ENCODE measurements around the gene SEMG1.

The SEMG1 gene

DNA sequence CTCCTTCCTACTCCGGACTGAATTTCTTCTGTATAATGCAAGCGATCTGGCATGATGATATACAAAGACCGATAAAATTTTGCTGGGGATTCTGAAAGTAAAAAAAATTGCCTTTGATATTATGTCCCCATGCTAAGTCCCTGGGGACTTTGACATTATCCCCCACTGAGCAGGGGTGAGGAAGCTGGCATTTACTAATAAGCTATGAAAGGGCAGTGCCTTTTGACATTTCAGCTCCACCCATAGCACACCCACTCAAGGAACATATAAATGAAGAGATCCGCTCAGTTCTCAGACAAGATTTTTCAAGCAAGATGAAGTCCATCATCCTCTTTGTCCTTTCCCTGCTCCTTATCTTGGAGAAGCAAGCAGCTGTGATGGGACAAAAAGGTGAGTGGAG, 14.2 kb downstream of the SEMG1 start, which contains the start of gene SEMG2:
SEMG2 (plus strand) TSS at position 298 of the 400 bp plus-strand sequence; CDS start at position 315, 17 bp downstream.
- no peak for DNase-seq (ENCODE audit: low spot score)

DNA sequence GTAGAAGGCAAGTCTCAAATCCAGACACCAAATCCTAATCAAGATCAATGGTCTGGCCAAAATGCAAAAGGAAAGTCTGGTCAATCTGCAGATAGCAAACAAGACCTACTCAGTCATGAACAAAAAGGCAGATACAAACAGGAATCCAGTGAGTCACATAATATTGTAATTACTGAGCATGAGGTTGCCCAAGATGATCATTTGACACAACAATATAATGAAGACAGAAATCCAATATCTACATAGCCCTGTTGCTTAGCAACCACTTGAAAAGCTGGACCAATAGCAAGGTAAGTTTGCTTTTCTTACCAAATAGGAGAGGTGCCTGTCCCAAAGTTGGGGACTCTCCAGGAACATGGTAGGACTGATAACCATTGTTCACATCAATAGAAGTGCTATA, 16.3 kb downstream of the SEMG1 start:
- no peak for DNase-seq (ENCODE audit: low spot score)

DNA sequence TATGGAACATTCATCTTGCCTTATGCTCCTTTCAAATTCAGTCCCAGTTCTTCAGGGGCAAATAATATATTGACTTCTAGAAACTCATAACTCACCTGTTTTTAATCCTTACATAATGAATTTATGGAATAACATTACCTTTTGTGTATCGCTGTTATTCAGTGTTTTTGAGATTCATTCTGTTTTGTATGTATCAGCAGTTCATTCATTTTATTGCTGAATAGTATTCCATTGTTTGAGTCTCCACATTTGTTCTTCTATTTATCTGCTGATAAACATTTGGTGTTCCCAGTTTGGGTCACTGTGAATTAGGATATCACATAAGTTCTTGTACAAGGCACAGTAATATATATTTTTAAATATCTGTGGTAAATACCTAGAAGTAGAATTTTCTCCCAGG, 19.5 kb downstream of the SEMG1 start:
- DNase-seq (ENCODE audit: low spot score) = no peak

DNA sequence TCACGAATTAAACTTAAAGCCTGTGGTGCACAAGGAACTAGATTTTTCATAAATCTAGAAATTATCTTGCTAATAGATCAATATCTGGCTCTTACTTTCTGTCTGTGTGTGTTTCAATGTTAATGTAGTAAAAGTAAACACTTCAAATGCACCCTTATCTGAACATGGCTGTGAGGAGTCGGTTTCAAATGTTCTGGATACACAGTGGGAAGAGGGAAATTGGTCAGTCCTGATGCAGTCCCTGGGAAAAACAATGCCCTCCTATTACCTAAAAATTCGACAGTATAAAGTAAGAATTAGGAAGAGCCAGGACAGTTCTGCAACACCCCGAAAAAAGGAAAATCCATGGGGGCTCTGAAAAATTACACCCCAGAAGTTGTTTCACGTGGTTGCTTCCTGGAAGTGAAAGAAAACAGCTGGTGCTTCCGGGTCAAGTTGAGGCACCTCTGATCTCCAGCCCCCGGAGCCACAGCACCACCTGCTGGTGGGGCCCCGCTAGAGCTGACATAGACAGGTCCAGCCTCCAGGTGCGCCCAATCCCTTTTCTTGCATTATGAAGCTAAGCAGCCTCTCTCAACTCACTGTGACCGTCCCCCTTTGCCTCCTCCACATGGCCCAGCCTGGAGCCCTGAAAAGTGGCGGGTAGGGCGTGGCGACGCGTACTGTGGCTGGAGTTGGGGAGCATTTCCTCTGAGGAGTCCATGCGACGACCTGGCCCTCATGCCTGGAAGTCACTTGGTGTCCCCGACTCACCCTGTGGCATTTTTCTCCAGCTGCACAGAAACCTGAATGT, 22.6 kb downstream of the SEMG1 start:
- peak; percentile 54 for DNase-seq (ENCODE audit: low spot score)

DNA sequence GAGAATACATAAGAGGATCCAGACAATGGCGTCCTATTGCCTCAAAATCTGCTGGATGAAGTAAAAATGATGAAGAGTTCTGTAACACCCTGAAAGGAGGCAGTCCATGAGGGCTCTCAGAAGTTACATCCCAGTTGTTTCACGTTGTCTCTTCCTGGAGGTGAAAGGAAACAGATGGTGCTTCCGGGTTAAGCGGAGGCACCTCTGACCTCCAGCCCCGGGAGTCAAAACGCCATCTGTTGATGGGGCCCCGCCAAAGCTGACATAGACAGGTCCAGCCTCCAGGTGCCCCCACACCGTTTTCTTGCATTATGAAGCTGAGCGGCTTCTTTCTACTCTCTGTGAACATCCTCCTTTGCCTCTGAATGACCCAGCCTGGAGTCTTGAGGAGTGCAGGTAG, 23.8 kb downstream of the SEMG1 start:
- no peak for DNase-seq (ENCODE audit: low spot score)

DNA sequence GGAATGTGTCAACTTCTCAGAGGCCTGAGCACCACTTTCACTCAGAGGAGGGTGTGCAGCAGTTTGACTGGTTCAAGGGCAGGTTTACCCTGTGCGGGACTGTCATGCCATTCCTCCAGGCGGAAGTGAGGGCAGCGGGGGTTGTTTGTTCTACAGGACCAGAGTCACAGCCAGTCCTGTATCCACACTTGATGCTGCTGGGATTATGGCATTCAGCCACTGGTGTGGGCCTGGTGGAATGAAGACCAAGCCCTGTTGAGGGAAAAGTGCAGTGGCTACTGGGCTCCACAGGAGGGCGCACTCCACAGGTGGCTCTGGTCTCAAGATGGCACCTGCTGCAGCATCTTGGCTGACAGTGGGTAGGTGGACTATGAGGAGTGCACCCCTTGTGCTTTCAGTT, 29.2 kb downstream of the SEMG1 start:
- peak; percentile 11 for DNase-seq (ENCODE audit: low spot score)

DNA sequence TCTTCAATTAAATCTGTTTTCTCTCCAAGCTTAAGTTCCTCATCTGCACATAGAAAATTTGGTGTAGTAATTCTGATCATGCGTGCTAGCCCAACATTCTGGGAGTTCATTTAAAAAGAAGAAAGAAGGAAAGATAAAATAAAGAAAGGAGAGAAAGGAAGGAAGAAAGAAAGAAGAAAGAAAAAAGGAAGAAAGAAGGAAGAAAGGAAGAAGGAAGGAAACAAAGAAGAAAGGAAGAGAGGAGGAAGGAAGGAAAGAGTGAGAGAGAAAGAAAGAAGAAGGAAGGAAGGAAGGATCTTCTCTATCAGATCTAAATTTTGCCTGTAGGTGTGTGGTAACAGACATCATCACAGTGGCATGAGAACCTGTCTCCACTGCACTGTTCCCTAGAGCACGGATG, 31.3 kb downstream of the SEMG1 start:
- DNase-seq (ENCODE audit: low spot score) = no peak

DNA sequence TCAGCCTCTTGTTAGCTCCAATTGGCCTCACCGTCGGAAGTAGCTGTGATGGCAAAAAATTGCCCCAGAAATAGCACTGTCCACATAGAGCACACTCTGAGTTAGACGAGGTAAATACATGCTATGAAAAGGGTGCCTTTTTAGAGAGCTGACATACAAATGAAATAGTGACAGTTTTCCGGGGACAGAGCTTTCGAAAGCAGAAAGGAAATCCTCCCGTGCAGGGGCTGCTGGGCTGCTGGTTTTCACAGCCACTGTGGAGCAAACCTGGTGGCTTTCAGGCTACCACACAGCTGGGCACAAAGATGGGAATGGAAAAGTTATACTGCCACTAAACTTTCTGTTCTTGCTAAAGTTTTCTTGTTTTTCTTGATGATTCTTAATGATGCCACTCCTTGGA, 39.3 kb downstream of the SEMG1 start:
- DNase-seq (ENCODE audit: low spot score) = no peak

DNA sequence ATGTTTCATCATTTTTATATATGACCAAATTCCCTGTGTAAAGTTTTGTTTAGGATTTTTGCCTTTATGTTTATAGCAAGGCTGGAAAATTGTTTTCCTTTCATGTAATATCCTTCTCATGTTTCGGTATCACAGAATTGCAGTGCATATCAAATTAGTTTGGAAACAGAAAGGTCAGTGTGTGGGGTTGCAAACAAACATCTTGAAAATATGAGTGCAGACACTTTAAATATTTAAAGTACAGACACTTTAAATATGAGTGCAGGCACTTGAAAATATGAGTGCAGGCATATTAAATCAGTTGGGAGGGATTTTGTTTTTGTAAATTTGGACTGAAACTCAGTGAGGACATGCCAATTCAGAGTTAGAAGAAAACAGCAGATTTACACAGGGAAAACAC, 41.0 kb downstream of the SEMG1 start:
- DNase-seq (ENCODE audit: low spot score) = no peak

DNA sequence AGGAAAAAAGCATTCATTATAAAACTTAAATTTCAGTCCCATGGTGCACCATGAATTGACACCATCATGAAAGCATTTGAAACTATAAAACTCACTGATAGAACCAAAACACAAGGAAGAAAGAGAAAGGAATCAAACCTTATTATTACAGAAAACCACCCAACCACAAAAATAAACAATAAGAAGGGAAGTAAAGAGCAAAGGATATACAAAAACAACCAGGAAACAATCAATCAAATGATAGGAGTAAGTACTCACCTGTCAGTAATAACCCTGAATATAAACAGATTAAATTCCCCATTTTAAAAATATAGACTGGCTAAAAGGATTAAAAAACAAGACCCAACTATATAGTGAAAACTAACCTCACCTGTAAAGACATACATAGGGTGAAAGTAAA, 41.8 kb downstream of the SEMG1 start:
- DNase-seq (ENCODE audit: low spot score) = no peak

DNA sequence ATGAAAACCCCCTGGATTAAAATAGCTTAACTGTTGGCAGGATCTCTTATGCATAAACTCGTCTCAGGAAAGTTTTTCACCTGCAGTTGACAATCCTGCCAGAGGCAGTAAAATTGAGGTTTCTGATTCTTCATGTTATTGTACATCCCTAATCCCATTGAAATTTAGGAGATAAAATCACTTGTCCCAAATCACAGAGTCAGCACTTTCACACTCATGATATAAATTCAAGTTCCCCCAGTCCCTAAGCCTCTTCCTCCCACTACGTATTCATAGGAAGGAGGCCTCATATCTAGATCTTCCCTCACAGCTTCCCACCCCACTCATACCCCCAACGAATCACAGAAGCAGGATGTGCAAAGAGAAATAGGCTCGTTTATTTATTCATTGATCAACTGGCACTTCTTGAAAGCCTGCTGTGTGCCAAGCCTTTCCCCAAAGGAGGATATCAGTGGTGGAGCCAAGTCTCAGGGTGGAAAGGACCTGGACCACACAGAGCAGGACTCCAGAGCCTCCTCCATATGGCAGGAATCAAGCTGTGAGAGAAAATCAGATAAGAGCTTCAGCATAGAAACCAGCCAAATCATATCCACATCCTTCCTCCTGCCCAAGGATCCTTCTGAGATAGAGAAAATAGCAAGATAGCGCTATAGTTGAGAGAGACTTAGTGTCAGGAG, 45.2 kb downstream of the SEMG1 start:
- DNase-seq (ENCODE audit: low spot score) = no peak

DNA sequence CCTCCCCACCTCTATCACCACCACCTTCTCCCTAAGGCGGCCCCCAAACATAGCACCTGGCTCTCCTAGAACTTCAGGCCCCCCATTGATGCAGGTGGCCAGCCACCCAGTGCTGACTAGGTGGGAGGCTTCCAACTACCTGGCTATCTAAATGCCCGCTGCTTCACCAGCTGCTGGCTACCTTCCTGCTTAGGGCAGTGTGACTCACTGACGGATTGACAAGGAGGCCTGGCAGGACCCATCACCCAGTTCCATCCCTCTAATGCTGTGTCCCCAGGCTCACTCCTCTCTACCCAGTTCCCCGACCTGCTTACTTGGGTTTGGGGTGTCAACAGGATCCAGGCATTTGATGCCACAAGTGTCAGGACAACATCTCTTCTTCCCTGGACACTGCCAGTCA, 46.4 kb downstream of the SEMG1 start:
- no peak for DNase-seq (ENCODE audit: low spot score)

DNA sequence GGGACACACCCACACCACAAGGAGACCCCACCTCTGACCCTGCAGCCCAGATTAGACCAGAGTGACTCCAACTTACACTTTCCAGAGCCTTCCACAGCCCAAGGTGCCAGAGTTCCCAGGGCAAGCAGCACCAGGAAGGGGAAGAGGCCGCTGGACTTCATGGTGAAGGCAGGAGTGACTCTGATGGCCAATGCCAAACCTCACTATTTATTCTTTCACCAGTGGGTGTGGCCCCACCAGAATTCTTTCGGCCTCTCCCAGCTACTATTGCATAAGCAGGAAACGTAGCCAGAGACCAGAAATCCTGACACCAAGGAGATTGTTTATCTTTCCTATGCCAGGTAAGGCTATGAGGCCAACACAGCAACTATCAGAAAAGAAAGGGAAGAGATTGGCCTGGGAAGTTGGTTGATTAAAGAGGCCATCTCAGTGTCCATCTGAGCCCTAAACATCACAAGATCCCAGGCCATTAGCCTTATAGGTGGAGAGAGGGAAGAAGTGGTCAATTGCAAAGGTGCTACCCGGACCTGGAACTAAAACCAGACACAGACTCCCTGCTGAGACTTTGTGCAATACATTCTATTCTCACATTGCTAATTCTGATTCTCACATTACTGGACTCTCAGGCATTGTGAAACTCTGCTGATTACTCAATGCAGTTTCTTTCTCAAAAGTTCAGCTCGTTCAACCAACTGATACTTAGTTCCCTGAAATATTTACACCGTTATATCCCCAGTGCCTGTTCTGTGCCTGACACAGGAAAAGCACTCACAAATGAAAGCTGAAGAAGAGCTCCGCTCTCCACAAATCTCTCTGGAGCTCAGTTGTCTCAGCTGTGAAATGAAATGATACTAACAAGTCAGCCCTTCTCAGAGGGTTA, 47.8 kb downstream of the SEMG1 start, which contains the start of gene SLPI:
SLPI (minus strand) TSS at position 182 of the 880 bp plus-strand sequence; CDS start at position 161, 21 bp downstream.
- DNase-seq (ENCODE audit: low spot score) = peak; percentile 42

DNA sequence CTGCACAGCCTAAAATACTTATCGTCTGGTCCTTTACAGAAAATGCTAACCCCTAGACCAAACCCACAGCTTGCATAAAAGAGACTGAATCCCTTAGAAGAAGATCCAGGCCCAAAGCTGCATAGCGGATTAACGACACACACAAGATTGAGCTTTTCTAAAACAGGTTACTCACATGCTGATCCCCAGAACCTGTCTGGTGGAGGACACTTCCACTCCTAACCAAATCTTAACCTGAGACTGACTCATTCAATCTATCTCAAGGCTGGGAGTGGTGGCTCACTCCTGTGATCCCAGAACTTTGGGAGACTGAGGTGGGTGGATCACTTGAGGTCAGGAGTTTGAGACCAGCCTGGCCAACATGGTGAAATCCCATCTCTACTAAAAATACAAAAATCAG, 50.3 kb downstream of the SEMG1 start:
- no peak for DNase-seq (ENCODE audit: low spot score)

DNA sequence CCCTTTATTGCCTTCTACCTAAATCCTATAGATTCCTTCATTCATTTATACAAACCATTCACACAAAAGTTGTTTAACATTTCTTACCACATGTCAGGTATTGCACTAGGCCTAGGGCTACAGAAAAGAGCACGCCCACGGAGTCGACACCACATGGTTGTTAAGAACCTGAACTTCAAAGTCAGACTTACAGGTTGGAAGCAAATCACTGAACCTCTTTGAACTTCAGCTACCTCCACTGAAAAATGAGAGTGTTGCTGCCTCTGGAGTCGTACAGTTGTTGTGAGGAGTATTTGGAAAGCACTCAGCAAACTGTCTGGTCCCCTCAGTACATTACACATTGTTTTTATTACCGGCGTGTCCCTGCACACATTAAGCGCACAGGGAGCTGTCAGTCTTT, 50.9 kb downstream of the SEMG1 start:
- DNase-seq (ENCODE audit: low spot score) = no peak

DNA sequence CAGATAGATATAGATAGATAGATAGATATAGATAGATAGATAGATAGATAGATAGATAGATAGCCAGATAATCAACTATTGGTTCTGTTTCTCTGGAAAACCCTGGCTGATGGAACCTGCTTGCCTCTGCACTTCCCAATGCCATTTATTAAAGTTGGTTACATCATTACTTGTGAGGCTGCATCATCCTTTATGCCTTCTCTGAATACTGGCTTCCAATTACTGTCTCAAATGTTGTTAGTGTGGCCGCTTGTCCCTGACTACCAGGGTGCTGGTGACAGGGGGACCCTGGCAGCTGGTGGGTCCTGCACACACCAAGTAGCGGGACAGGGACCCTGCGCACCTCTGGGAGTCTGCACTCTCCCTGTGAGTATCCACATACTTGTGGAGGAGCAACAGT, 51.4 kb downstream of the SEMG1 start:
- DNase-seq (ENCODE audit: low spot score) = no peak

DNA sequence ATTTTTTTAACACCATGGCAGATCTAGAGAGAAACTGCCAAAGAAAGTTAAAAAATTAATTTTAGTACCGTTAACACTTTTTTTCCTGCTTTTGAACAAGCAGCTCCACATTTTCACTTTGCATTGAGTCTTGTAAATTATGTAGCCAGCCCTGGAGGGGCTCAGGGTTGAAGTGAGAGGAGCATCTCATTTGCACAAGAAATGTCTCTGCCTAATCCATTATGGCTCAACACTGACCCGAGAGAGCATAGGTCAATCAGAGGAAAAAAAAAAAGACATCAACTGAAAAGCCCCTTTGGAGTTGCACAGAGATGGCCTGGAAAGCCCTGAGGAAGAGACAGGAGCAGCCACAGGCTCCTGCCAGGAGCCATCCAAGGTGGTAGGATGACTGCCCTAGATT, 51.8 kb downstream of the SEMG1 start:
- no peak for DNase-seq (ENCODE audit: low spot score)
